Superior temporal gyrus (tissue), 1 donor: Measurements from ENCODE around the gene NXT1.
"Not testable (repeated sequence)": the region's sequence is repeated elsewhere in the genome, so short reads cannot be mapped to it uniquely, and the experiment has no call there.

ENCODE experiments used
- DNase-seq: peaks from one replicate; pipeline ENCODE4 v3.0.0-alpha.2; 2016; ENCODE audit errors: extremely low spot score

Gene NXT1

GRCh38 chr20:23350196-23350903 lies at the start of gene NXT1:
Gene NXT1 (plus strand): TSS chr20:23350791. CDS start chr20:23354042, 3,251 bp downstream.
- peak; percentile 99 for DNase-seq

GRCh38 chr20:23301436-23302050 lies 49.0 kb upstream of the NXT1 start:
- DNase-seq = no peak

DNA sequence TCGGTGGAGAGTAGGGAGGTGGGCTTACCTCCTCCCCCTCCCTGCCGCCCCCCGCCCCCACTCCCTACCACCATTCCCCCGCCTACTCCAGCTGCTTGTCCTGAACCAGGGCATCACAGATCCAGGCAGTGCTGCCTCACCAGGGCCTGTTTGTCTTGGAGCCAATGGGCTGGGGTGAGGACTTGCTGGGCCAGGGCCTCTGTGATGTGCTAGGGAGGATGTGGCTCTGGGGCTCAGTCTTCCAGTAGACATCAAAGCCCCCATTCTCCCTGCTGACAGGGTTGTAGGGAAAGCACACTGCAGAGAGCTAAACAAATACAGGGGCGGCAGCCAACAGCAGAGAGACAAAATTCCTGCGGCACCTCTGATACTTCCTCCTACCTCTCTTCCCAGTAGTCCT lies 48.2 kb upstream of the NXT1 start:
- no peak for DNase-seq

DNA sequence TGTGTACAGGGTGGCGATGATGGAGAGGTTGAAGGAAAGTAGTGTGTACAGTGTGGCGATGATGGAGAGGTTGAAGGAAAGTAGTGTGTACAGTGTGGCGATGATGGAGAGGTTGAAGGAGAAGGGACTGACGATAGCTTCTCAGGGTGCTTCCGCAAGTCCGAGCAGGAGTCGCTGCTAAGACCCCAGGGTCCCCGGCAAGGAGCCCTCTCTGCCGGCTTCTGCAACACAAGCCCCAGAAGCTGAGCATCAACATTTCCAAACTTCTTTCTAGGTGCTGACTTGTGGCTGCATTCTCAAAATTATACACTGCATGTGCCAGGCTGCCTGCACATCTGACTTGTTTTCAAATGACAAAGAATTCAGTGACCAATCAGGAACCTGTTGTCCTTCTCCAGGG lies 47.8 kb upstream of the NXT1 start:
- DNase-seq = no peak

DNA sequence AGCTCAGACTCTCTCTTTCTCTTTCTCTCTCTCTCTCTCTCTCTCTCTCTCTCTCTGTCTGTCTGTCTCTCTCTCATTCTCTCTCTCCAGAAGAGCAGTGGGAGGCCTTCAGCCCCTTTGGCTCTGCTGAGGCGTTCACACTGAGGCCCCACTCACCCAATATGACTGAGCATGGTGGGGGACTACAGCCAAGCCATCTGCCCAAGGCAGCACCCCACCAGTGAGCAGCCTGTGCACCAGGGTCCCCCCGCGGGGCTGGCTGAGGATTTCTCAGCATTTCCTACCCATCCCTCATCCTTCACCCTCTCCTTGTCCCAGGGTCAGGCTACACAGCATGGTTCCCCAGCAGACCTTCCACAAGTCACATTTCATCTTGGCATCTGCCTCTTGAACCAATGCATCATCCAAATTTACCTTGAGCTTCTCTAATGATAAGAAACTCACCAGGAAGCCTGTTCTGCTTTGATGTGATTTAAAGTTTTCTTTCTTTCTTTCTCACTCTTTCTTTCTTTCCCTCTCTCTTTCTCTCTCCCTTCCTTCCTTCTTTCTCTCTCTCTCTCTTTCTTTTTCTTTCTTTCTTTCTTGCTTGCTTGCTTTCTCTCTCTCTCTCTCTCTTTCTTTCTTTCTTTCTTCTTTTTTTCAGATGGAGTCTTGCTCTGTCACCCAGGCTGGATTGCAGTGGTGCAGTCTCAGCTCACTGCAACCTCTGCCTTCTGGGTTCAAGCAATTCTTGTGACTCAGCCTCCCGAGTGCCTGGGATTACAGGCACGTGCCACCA lies 47.1 kb upstream of the NXT1 start:
- DNase-seq = no peak

DNA sequence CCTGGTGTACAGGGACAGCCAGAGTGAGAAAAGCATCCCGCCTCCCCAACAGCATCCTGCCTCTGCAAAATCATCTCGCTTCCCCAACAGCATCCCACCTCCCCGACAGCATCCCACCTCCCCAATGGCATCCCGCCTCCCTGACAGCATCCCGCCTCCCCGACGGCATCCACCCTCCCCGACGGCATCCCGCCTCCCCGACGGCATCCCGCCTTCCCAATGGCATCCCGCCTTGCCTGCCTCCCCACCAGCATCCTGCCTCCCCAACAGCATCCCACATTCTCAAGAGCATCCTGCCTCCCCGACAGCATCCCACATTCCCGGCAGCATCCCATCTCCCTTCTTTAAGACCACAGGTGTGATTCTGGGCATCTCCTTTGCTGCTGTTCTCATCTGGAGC lies 46.0 kb upstream of the NXT1 start:
- no peak for DNase-seq

DNA sequence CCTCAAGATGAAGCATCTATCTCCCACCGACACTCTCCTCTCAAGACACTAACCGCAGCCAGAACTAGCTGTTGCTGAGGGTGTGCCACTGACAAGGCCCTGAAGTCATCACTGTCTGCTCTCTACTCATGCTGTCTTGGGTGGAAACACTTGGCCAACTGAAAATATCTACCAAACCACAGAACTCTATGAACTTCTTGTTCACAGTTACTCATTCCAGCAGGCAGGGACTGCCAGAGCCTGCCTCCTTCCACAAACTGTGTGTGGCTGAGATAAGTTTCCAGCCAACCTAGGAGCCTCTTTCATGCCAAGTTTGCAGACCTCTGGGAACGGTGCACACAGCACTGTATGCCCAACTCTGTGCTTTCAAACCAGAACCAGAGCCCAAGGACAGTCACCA lies 45.5 kb upstream of the NXT1 start:
- DNase-seq = no peak

GRCh38 chr20:23307393-23307792 lies 43.2 kb upstream of the NXT1 start:
- not testable (repeated sequence) for DNase-seq

DNA sequence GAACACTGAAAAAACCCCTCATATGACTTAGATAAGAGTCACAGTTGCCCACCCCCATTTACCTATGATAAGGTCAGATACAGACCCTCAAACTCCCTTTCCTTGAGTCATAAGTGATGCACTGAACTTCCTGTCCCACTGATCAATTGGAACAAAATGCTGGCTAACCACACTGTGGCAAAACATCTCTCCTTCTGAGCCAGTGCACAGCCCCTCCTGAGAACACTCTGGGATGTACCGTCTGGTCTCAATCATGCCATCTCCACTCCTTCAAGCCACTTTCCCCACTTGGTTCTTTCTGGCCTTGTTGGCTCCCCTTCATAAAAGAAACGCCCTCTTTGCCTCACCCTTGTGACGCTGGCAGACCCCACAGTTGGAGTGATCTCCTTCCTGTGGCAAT lies 42.6 kb upstream of the NXT1 start:
- no peak for DNase-seq

- DNase-seq = no peak
Observed at GRCh38 chr20:23308908-23309307, 41.7 kb upstream of the NXT1 start.

DNA sequence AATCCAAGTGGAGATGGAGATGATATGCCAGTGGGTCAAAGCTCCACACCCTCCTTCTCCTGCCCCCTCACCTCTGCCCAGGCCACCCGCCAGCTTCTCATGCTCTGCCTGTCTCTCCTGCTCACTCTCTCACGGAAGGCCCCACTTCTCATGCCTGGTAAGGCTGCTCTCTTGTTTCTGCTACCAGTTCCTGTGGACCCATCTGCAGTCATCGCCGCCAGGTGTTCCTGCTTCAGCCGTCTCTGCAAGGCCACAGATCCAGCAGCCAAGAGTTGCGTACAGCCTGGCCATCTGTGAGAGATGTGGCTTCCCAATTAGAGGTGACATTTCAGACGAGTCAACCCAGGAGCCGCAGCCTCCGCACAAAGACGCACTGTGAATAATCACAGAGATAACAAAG lies 40.8 kb upstream of the NXT1 start:
- DNase-seq = no peak

GRCh38 chr20:23311947-23312506 lies 38.6 kb upstream of the NXT1 start:
- DNase-seq = no peak

DNA sequence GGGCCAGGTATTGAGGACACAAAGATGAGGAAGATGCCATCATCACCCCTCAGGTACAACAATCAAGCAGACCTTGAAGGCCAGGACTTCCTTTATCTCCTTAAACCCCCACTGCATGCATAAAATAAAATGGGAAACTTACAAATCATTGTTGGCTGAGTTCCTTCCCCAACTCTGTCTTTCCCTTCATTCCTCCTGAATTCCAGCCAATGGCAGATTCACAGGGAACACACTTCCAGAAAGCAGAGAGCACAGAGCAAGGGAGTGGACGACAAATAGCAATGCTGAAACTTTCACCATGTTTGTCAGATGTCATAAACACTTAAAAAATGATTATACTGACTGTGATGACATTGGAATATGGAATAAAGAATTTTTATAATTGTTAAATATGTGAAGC lies 37.3 kb upstream of the NXT1 start:
- DNase-seq = no peak

DNA sequence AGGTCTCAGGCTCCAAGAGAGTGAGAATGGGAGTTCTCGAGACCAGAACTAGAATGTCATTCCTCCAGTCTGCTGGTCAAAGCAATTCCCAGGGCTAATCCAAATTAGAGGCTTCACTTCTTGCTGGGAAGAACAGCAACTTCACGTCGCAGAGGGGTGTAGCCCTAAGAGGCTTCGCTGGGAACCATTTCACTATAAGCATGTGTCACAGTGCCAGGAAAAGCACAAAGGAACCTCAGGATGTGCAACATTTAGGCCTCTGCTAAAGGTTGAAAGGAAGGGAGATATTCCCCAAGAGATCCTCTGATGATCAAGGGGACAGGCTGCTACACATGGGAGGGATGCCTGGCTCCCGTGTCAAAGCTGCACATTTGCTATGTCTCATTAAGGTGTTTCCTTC lies 35.9 kb upstream of the NXT1 start:
- no peak for DNase-seq

GRCh38 chr20:23315099-23315498 lies 35.5 kb upstream of the NXT1 start:
- DNase-seq = no peak

GRCh38 chr20:23316626-23317025 lies 34.0 kb upstream of the NXT1 start:
- no peak for DNase-seq

DNA sequence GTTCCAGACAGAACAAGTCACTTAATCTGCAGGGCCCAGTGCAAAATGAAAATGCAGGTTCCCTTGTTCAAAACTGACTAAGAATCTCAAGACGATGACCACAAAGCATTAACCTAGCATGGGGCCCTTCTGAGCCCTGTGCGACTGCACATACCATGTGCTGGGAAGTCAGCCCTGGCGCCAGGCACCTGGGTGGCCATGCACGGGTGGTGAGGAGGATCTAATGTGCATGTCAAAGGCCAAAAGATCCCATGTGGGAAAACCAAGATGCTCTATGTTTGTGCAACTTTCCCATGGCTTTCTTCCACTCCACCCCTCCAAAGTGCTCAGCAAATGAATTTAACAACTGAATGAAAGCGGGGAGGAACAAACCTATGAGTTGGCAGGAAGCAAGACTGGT lies 33.5 kb upstream of the NXT1 start:
- no peak for DNase-seq

- no peak for DNase-seq
Observed at GRCh38 chr20:23318347-23318746, 32.2 kb upstream of the NXT1 start.

GRCh38 chr20:23320317-23320716 lies 30.3 kb upstream of the NXT1 start:
- no peak for DNase-seq

DNA sequence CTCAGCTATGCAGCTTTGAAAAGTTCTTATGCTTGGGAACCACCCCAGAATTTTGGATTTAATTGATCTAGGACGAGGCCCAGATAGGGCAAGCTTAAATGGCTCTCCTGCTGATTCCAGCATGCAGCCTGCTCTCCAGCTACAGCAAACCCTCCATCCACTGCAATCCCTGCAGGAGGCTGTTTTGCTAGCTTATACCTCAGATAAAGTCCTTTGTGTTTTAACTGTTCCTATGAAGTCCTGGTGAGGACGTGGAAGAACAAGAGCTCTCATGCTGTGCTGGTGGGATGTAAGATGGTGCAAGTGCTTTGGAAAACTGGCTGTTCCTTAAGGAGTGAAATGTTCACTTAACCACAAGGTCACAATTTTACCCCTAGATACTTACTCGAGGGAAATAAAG lies 25.5 kb upstream of the NXT1 start:
- DNase-seq = no peak

DNA sequence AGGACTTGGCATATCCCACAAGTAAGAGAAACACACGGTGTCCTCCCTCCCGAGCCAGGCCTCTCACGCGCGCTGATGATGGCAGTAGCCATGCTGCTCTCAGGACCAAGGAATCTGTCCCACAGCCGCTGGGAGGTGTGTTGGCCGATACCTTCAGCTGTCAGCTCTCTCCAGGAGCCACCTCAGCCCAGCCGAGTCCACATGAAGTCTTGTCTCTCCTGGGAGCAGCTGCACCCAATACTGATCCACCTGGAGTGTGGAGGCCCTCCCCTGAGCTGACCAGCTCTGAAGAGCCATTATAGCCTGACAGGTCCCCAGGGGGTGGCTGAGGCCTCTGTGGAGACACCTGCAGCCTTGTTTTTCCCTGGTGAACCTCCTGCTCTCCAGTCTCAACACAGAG lies 23.8 kb upstream of the NXT1 start:
- DNase-seq = no peak

DNA sequence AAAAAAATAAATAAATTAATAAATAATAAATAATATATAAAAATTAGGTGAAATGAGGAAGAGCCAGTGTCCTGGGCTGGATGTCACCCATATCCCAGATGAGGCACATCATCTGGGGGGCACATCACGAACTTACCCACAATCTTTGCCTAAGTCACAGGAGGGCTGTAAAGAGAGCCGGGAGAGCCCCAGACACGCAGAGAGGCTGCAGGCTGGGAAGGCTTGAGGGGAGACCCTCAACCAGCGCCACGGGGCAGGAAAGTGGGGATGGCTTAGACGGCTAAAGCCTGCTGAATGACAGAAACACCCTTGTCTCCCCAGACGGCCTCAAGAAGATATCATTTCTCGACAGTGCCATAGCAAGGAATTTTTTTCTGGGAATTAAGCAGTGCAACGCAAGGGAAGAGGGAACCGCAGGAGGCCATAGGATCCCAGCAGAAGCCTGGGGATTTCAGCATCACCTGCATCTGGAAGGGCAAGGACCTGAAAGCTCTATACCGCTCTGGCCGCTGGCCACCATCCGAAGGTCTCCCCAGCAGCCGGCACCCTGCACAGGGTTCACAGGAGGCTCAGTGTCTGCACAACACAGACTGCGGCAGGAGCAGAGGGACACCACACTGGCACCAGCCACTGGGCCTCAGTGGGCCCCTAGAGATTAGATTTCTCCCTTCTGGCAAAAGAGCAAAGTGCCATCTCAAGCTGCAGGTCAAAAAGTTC lies 22.8 kb upstream of the NXT1 start:
- no peak for DNase-seq
